WERI-Rb-1 (cell line): ENCODE results near the gene BRD1.

ENCODE experiments used
- DNase-seq: peaks from one replicate; pipeline ENCODE4 v3.0.0-alpha.2; 2020
- H3K27ac ChIP-seq: fragments of 250-450 bp; sonication (Bioruptor Pico); 2 replicates; pipeline ENCODE4 v1.5.1; 2020; ENCODE audit warnings: mild to moderate bottlenecking, moderate library complexity
- H3K27me3 ChIP-seq: fragments of 250-450 bp; sonication (Bioruptor Pico); 2 replicates; pipeline ENCODE4 v1.5.1; 2021; ENCODE audit warnings: mild to moderate bottlenecking, low read depth, moderate library complexity; ENCODE audit not compliant: insufficient read depth, severe bottlenecking
- H3K36me3 ChIP-seq: fragments of 250-450 bp; sonication (Bioruptor Pico); 2 replicates; pipeline ENCODE4 v1.5.1; 2020; ENCODE audit warnings: mild to moderate bottlenecking, moderate library complexity
- H3K4me3 ChIP-seq: 2 replicates; pipeline ENCODE4 v1.5.1; 2011; ENCODE audit warnings: low read depth, mild to moderate bottlenecking, control low read depth, low read length
- H3K9me3 ChIP-seq: fragments of 250-450 bp; sonication (Bioruptor Pico); 2 replicates; pipeline ENCODE4 v1.5.1; 2021; ENCODE audit warnings: mild to moderate bottlenecking, moderate library complexity; ENCODE audit not compliant: severe bottlenecking
- CTCF ChIP-seq: IDR thresholded peaks from 2 replicates; pipeline ENCODE4 v1.5.1; 2011; ENCODE audit warnings: low read depth, mild to moderate bottlenecking, control low read depth, inconsistent platforms, low read length

The BRD1 gene

GRCh38 chr22:49803134-49803533 is 24.5 kb downstream of the BRD1 start:
- no peak for TF ChIP-seq CTCF
- Histone ChIP-seq H3K9me3 (no peaks in the 10 kb centered on the region), H3K36me3 (peaks cover 61% of the 10 kb centered on the region), H3K4me3 (no peak overlapping the region), H3K27me3 (no peaks in the 10 kb centered on the region), H3K27ac (no peak overlapping the region)
- DNase-seq, result no peak

GRCh38 chr22:49801391-49802060 is 26.1 kb downstream of the BRD1 start:
- no peak for TF ChIP-seq CTCF
- Histone ChIP-seq H3K4me3 (no peak overlapping the region), H3K9me3 (no peaks in the 10 kb centered on the region), H3K36me3 (peaks cover 74% of the 10 kb centered on the region), H3K27ac (no peak overlapping the region), H3K27me3 (no peaks in the 10 kb centered on the region)
- DNase-seq, result no peak

- Histone ChIP-seq H3K36me3 (peaks cover 81% of the 10 kb centered on the region), H3K27me3 (no peaks in the 10 kb centered on the region), H3K4me3 (no peak overlapping the region)
Observed at GRCh38 chr22:49800408-49801238, 27.1 kb downstream of the BRD1 start.

GRCh38 chr22:49799431-49800075 is 28.1 kb downstream of the BRD1 start:
- H3K27ac ChIP-seq, result no peak overlapping the region
- H3K9me3 ChIP-seq, result no peaks in the 10 kb centered on the region
- TF ChIP-seq CTCF, result no peak
- H3K4me3 ChIP-seq, result no peak overlapping the region
- peaks cover 85% of the 10 kb centered on the region for H3K36me3 ChIP-seq
- no peaks in the 10 kb centered on the region for H3K27me3 ChIP-seq
- no peak for DNase-seq

More at GRCh38 chr22:49800408-49801238, 27.1 kb downstream of the BRD1 start:
- no peaks in the 10 kb centered on the region for H3K9me3 ChIP-seq
- no peak overlapping the region for H3K27ac ChIP-seq
- no peak for DNase-seq
- no peak for TF ChIP-seq CTCF

- H3K9me3 ChIP-seq, result no peaks in the 10 kb centered on the region
- H3K36me3 ChIP-seq, result peaks cover 85% of the 10 kb centered on the region
- no peak overlapping the region for H3K4me3 ChIP-seq
- no peaks in the 10 kb centered on the region for H3K27me3 ChIP-seq
- H3K27ac ChIP-seq, result no peak overlapping the region
- no peak for TF ChIP-seq CTCF
- DNase-seq, result no peak
Observed at GRCh38 chr22:49798486-49799151, 29.1 kb downstream of the BRD1 start.
